Left cardiac atrium (tissue), 4 donors: ENCODE data around the gene GMNN. TPM values are rescaled to one million over a fixed set of nuclear protein-coding genes. Genes with fewer than 3 reads are reported as not detected.

Experiments used
- ATAC-seq, 2 donors: fragments of 200-7000 bp; cut with Tn5 transposase; one replicate each; pipeline ENCODE4 v1.9.1; 2020; ENCODE audit warnings: mild to moderate bottlenecking in 2 of 2, moderate library complexity in 2 of 2
- DNase-seq: peaks from one replicate; pipeline ENCODE4 v3.0.0-alpha.2; 2020
- intact Hi-C, 2 donors: fragments of 100-400 bp; cut with DNase I; formaldehyde crosslinking; loops; one replicate each; pipeline versions ENCODE4 v1.14.1 to v1.15.1; 2022 to 2023
- total RNA-seq, 2 donors: library from RNA; stranded (reverse); fragmentation: NEBNext Ultra II Directional; extraction: Animal tissue kit (Norgen Biotek cat#: 25700); gene quantifications; one replicate each; pipeline ENCODE4 v1.2.1, GENCODE V29; 2021
- donor health status: DM: no; HTN: yes; CAD: no.
- donor health status: DM: no; HTN: yes; CAD: no; lungs with severe emphysema.
- donor health status: DM: yes; HTN: yes; CAD: no.
- donor health status: Dilated cardiomyopathy.

The GMNN gene
- total RNA-seq, 2 donors from 2014 or later, result 6.3 to 10.5 TPM

- intact Hi-C loops, result no loop called here
- no peak for ATAC-seq
- no peak for DNase-seq
These were observed 58.1 kb downstream of the GMNN start for GRCh38 chr6:24832794-24833193.

GRCh38 chr6:24833711-24834386 lies 59.1 kb downstream of the GMNN start:
- no peak for DNase-seq
- intact Hi-C loops, result no loop called here
- no peak for ATAC-seq

Other genes with a start within 250 kb of the GMNN start
- under 1 TPM; 0.05 to 0.06 TPM for gene KIAA0319, start 128.7 kb upstream of the GMNN start, total RNA-seq
- 10 to 100 TPM; 29.5 to 35.2 TPM for gene TDP2, start 108.0 kb upstream of the GMNN start, total RNA-seq
- gene ACOT13, start 107.9 kb upstream of the GMNN start, total RNA-seq, result 10 to 100 TPM; 63.0 to 70.8 TPM
- 10 to 100 TPM; 58.1 to 67.0 TPM for gene C6orf62, start 55.8 kb upstream of the GMNN start, total RNA-seq
- gene ARMH2, start 24.0 kb downstream of the GMNN start, total RNA-seq, result not detected
- gene RIPOR2, start 161.0 kb downstream of the GMNN start, total RNA-seq, result 1 to 10 TPM; 4.8 to 5.4 TPM